Left forelimb (tissue), 1 donor: Measurements from ENCODE around the gene ARMCX4.
A peak's percentile ranks its signal among the peaks of the same experiment; 100 is the strongest.
"Not testable (repeated sequence)": the region's sequence is repeated elsewhere in the genome, so short reads cannot be mapped to it uniquely, and the experiment has no call there.

ENCODE experiments used
- DNase-seq: peaks from one replicate; pipeline ENCODE4 v3.0.0-alpha.2; 2018; ENCODE audit warnings: low spot score

The ARMCX4 gene

DNA sequence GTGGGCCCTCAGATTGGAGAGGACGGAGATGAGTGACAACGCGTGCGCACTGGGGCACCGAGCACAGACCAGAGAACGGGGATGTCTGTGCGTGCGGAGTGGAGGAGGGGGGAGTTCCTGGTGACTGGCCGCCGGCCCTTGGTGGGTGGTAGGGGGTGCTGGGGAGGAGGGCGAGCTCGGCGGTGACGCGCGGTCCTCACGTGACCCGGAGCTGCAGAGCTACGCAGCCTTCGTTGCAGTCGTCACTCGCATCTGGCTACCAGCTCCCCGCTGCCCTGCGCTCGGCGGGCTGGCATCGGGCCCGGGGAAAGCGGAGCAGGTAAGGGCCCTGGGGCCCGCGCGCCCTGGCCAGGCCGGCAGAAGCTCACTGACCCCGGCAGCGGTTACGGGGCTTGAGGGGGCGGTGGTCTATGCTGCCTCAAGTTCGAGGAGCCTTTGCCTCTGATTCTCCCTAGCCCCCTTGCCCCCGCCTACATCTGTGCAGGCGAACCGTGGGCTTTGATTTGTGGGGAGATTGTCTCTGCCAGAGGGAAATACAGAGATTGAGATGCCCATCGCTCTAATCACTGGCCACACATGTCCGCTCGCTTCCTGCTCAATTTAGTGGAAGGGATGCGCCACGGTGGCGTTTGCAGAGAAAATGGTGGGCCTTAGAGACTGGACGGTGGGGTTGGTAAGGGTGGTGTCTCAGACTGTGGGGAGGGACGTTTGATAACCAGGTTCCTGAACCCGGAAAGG, at the start of gene ARMCX4:
Gene ARMCX4, plus strand, starts transcription at position 245 of the 738 bp plus-strand sequence. CDS start 3,134 bp downstream, outside the sequence.
- peak; percentile 76 for DNase-seq

DNA sequence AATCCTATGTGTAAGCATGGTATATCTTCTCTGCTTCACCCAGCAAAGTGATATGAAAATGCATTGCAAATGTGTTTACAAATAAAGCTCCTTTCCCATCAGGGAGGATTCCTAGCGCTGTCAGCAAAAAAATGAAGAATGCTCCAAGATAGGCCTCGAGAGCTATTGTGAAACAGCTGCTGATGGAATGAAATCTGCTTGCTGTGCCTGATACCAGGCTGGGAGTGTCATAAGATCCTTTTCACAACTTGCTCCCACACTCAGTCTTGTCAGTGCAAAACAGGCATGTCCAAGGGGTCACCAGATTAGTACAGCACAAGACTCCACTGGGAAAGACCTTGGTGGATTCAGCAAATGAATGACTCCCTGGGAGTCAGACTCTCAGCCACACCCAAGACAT, 43.2 kb upstream of the ARMCX4 start:
- DNase-seq: no peak

DNA sequence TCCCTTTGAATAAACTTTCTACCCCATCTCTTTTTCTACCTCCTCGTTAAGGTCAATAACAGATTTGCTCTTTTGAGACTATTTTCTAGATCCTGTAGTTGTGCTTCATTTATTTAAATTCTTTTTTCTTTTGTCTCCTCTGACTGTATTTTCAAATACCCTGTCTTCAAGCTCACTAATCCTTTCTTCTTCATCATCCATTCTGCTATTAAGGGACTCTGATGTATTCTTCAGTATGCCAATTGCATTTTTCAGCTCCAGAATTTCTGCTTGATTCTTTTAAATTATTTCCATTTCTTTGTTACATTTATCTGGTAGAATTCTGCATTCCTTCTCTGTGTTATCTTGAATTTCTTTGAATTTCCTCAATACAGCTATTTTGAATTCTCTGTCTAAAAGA, 36.0 kb upstream of the ARMCX4 start:
- no peak for DNase-seq

DNA sequence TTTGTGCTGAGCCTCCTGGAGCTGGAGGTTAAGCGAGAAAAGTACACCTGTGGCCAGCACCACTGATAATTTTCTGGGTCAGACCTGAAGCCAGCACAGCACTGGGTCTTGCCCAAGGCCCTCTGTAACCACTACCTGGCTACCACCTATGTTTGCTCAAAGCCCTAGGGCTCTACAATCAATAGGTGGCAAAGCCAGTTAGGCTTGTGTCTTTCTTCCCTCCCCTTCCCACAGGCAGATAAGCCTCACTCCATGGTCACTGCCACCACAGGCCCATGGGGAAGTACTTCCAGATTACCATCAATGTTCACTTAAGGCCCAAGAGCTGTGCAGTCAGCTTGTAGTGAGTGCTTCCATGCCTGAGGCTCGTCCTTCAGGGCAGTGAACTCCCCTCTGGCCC, 35.2 kb upstream of the ARMCX4 start:
- DNase-seq: no peak

DNA sequence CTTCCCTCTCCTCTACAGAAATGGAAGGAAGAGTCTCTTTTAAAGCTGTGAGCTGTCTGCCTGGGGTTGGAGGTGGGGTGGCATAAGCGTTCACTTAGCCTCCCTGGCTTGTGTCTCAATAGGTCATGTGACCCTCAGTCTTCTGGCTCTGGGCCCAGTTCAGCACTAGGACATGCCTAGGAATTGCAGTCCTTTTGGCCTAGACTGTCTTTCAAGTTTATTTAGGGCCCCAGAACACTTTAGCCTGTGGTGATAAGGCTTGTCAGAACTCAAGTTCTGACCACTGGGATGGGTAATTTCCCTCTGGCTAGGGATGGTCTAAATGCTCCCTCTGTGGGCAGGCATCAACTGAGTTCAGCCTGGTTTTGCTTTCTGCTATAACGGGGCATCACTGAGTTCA, 34.3 kb upstream of the ARMCX4 start:
- DNase-seq: no peak

DNA sequence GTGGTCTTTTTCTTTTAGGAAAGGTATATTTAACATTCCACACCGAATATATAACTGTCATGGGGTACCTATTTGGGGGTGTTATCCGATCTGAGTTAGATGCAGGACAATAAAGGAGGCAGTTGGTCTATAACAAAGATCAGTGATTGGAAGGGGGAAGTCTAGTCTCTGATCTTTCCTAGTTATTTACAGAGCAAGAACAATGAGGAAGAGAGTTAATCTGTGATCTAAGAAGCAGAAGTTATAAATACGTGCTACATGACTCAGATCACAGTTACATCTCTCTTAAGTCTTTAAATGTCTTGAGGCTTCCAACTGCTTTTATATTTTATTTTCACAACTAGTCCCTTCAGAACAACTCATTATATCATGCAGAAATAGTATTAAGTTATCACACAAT, 33.2 kb upstream of the ARMCX4 start:
- DNase-seq: no peak

DNA sequence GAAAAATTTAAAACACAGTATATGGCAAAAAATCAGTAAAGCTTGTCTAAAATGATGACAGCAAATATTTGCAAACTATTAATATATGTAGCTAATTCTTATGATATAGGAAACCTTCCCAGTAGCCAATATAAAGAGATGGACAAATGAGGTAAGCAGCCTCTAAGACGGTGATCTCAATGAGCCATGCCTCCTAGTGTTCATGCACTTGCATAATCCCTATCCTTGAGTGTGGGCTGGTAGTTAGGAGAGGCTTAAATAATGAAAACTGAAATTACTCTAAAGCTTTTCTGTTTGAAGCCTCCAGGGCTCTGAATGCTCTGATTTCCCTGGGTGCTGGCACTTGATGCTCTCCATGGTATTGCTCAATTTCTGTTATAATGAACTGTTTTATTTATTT, 24.6 kb upstream of the ARMCX4 start:
- DNase-seq: no peak

DNA sequence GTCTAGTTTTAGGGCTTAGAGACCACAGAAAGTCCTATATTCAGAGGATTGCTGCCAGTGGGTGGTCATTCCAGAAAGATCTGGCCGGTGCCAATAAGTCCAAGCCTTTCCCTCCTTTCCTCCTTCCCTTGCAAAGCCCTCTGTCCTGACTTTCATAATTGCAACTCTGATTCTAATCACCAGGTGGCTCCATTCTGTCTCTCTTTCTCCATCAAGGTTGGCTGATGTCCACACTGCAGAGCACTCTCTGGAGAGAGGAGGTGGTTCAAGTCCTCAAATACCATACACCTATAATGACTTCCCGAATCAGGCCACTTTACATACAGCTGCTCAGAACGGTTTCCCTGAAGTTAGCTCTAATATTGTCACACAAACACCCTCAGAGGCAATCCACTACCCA, 22.4 kb upstream of the ARMCX4 start:
- DNase-seq: no peak

DNA sequence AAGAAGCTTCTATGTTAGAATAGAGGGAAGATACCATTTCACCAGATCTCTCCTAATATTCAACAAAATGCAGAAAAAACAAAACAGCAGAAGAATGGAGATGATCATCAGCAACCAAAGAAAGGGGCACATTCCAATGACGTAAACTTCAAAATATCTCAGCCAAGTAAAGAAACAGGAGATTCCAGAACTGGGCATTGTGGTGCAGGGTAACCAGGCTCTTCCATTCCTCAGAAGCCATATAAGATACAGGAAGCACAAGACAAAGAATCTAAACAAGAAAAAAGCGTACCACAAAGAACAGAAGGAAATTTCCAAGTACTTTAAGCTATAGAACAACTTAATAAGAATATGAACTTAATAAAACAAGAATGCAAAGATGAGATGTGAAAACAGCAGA, 6.9 kb upstream of the ARMCX4 start:
- no peak for DNase-seq

DNA sequence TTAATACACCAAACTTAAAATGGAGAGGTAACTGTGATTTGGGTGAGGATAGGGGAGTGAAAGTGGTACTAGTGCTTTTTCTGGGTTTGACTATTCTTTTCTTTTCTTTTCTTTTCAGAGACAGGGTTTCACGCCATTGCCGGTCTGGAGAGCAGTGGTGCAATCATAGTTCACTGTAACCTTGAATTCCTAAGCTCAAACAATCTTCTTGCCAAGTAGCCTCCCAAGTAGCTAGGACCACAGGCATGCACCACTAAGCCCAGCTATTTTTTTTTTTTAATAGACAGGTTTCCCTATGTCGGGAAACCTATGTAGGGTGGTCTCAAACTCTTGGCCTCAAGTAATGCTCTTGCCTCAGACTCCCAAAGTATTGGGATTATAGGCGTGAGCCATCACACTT, 3.0 kb upstream of the ARMCX4 start:
- DNase-seq: no peak

DNA sequence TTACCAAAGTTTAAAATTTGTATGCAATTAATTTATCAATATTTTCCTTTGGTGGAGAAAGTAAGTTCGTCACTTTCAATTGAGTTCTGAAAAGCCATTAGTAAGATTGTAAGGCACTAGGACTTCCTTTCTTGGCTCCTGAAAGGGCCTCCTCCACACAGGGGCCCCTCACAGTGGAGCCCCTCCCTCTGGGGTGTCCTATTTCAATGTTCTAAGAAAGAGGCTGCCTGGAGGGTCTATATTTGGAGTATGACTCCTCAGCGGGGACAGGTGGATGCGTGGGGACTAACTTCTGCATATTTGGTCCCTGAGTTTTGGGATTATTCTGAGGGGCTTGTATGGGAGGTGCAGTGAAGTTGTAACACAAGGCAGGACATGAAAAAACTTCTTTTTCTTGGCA, 1.6 kb upstream of the ARMCX4 start:
- no peak for DNase-seq

DNA sequence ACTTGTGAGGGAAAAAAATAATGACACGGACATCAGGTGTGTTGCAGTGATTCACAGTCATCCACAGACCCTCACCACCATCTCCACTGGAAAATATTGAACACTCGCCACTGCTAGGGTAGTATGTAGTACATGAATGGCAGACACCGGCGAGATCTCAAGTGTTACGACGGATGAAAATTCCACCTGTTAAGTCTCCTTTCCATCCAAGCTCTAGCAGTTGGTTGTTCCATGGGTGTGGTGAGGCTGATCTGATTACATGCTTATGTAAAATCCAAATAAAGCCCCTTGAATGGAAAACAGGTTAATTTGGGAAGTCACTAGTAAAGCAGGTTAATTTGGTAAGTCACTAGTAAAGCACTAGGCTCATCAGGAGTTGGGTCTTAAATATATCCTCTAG, 1.1 kb upstream of the ARMCX4 start:
- no peak for DNase-seq

DNA sequence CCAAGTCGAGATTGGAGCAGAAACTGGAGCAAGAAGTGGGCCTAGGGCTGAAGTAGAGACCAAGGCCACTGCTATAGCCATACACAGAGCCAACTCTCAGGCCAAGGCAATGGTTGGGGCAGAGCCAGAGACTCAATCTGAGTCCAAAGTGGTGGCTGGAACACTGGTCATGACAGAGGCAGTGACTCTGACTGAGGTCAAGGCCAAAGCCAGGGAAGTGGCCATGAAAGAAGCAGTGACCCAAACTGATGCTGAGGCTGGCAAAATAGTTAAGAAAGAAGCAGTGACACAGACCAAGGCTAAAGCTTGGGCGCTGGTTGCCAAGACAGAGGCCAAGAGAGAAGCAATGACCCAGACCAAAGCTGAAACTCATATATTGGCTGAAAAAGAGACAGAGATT, 3.5 kb downstream of the ARMCX4 start:
- DNase-seq: no peak

DNA sequence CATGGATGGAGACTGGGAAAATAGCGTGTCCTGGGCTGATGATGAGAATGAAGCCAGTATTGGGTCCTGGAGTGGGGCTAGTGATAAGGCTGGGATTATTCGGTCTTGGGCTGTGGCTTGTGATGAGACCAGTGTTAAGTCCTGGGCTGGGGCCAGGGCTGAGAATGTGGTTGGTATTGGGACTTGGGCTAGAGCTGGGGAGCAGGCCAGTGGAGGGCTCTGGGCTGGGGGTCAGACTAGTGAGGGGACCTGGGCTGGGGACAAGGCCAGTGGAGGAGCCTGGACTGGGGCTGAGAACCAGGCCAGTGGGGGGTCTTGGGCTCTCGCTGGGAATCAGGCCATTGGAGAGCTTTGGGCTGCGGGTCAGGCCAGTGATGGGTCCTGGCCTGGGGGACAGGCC, 6.7 kb downstream of the ARMCX4 start:
- DNase-seq: no peak

DNA sequence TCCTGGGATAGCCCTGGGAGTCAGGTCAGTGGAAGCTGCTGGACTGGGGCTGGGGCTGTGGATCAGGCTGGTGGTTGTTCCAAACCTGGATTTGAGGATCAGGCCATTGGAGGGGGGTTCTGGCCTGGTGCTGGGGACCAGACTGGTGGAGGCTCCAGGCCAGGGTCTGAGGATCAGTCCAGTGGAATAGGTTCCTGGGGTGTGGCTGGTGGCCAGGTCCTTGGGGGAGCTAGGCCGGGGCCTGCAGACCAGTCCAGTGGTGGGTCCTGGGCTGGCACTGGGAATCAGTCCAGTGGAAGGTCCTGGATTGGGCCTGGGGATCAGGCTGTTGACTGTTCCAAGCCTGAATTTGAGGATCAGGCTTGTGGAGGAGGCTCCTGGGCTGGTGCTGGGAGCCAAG, 8.0 kb downstream of the ARMCX4 start:
- DNase-seq: no peak

DNA sequence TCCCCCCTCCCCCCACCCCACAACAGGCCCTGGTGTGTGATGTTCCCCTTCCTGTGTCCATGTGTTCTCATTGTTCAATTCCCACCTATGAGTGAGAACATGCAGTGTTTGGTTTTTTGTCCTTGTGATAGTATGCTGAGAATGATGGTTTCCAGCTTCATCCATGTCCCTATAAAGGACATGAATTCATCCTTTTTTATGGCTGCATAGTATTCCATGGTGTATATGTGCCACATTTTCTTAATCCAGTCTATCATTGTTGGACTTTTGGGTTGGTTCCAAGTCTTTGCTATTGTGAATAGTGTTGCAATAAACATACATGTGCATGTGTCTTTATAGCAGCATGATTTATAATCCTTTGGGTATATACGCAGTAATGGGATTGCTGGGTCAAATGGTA, 17.7 kb downstream of the ARMCX4 start:
- DNase-seq: not testable (repeated sequence)

DNA sequence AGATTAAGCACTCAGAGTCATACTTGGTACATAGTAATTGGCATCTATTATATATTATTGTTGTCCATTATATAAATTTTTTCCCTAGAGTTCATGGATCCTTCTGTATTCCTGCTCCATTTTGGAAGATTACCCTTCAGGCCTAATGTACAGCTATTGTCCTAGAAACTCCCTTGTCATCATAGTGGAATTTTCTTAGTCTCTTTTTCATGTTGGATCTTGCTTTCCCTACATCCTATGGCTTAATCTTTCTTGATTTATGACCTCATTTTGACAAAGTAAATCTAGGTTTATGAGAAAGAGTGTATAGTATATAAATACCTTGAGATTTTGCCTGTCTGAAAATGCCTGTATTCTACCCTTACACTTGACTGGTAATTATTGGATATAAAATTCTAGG, 22.1 kb downstream of the ARMCX4 start:
- DNase-seq: no peak

DNA sequence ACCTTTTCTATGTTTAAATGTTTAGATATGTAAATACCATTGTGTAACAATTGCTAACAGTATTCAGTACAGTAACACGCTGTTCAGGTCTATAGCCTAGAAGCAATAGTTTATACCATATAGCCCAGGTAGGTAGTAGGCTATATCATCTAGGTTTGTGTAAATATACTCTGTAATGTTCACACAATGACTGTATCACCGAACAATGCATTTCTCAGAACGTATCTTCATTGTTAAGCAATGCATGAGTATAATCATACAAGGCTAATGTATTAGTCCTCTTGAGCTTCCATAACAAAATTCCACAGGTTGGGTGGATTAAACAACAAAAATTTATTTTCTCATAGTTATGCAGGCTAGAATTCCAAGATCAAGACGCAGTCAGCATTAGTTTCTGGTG, 22.7 kb downstream of the ARMCX4 start:
- DNase-seq: no peak

DNA sequence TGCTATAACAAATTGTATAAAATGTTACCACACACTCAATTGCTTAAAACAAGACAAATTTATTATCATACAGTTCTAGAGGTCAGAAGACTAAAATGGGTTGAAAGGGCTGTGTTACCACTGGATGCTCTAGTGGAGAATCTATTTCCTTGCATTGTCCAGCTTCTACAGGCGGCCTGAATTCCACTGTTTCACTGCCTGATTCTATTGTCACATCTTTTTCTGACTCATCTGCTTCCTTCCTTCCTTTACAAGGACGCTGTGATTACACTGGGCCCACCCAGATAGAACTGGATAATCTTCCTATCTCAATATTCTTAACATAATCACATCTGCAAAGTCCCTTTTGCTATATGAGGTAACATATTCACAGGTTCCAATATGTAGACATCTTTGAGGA, 45.7 kb downstream of the ARMCX4 start:
- DNase-seq: no peak
